ENCODE results near the gene GATAD1.
"Not testable (repeated sequence)": the region's sequence is repeated elsewhere in the genome, so short reads cannot be mapped to it uniquely, and the experiment has no call there.

The GATAD1 gene, protein sequence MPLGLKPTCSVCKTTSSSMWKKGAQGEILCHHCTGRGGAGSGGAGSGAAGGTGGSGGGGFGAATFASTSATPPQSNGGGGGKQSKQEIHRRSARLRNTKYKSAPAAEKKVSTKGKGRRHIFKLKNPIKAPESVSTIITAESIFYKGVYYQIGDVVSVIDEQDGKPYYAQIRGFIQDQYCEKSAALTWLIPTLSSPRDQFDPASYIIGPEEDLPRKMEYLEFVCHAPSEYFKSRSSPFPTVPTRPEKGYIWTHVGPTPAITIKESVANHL

DNA sequence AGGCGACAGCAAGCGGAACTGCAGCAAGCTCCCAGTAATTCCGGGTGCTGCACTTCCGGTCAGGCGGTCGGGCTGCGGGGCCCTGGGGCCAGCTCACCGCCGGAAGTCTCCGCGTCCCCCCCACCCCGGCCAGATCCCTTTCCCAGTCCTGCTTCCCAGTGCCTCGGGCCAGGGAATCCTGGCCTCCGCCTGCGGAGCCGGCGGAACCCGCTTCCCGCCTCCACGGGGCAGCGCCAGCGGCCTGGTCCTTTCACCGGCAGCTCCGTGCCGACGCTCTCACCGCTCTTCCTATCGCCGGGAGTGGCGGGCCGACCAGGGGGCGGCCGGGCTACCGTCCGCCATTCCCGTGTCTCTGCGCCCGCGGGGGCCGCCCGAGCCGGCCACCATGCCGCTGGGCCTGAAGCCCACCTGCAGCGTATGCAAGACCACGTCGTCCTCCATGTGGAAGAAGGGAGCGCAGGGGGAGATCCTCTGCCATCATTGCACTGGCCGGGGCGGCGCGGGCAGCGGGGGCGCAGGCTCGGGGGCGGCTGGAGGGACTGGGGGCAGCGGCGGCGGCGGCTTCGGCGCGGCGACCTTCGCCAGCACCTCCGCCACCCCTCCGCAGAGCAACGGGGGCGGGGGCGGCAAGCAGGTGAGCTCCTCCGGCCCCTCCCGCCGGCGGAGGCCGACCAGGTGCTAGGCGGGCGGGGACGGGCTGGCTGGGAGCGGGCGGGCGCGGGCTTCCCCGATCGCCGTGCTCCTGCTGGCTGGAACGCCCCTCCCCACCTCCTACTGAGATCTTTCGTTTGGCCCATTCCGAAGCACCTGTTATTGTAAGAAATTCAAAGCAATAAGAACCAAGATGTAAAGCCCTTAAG lies at the start of gene GATAD1:
GATAD1 (plus strand) TSS at position 138 of the 860 bp plus-strand sequence; CDS start at position 386, 248 bp downstream.
- peak; percentile 68 to 76 for DNase-seq (ENCODE audit: low read depth in 2 of 2)

DNA sequence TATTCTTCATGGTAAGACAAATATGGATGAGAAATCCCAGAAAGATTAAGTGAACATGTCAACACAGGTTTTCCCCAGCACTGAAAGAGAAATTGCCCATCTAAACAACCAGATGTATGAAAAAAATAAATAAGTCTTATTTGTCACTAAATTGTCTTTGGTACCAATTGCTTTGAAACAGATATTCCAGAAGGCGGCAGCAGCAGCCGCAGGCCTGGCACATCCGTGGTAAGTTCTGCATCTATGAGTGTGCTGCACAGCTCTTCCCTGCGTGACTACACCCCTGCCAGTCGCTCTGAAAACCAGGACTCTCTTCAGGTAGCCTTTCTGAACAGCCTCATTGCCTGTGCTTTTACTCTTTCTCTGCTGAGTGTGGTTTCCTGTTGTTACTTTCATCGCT lies 49.7 kb upstream of the GATAD1 start:
- no peak for DNase-seq (ENCODE audit: low read depth in 2 of 2)

DNA sequence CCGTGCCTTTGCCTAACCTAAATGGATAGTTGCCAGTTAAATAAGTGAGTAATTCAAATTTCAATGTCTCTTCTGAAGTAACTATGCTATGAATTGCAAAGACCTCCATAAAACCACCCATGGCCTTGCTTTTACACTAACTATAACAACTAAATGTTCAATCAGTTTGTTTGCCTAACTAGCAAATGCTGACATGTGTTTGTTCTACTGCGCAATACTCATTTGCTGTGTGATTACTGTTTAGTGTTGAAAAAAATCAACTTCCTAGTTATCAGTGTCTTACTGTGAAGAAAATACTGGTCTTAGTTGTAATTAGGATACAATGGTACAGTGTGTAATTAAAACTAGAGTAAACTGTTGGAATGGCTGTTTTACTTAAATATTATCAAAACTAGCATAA lies 47.3 kb upstream of the GATAD1 start:
- DNase-seq (ENCODE audit: low read depth in 2 of 2) = no peak

DNA sequence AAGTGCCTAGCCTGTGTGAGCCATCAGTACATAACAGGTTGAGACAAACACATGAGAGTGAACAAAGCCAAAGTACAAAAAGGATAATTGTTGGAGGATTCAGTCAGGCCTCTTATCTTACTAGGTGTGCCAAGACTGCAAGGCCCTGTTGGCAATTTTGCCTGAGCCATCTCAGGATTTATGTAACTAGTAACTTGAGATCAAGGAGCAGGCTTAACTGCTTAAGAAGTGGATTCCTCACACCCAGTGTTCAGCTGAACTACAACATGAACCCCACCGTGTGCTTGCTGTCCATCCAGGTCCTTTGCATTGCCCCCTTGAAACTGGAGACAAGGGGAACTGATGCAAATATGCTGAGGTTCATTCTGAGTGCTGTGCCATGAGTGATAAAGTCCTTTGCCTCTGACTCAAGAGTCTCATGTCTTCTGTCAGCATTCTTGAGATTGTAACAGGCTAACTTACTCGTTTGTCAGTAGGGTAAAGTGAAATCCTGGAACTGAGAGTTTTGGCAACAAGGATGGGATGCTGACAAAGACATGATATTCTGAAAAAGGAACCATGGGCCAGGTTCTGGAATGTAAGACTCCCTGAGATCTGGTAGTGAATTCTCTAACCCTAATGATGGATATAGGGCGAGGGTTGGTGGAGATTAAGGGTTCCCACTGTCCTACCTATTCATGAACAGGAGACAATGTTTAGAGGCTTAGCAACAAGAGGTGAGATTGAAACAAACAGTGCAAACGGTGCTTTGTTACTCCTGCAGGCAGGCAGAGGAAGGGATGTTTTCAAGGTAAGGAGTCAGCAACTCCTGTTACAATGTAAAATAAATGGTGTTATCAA lies 44.1 kb upstream of the GATAD1 start:
- DNase-seq (ENCODE audit: low read depth in 2 of 2) = no peak

DNA sequence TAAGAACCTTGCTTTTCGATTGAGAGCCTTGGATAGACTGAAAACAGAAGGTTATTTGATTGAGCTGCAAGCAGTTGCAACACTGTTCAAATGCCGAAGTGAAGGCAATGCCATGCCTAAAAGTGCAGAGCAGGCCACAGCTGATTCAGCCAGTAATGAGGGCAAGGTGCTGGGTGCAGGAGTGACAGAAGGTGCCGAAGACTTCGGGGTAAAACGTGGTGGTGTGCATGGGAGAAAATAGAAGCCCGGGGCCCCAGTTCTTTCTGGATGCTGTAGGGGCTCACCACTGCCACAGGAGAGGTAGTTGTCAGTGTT lies 43.6 kb upstream of the GATAD1 start:
- DNase-seq (ENCODE audit: low read depth in 2 of 2) = no peak

DNA sequence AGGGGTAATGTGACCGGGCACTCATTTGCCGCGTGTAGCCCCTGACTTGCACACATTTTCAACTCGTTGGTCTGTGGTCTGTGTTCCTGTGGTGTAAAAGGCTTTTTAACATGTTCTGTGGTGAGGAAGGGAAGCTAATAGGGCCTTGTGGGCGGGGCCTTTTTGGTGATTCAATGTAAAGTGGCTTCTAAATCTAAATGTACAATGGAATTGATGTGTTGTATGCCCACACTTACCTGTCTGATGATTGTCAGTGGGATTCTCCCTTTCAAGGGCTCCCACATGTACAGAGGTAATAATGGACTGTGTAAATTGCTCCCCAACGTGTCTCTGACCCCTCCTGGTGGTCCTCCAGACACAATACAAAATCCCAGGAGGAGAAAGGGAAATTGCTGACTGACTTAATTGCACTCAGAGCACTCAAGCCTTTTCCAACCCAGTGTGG lies 43.1 kb upstream of the GATAD1 start:
- peak; percentile 32 to 37 for DNase-seq (ENCODE audit: low read depth in 2 of 2)

DNA sequence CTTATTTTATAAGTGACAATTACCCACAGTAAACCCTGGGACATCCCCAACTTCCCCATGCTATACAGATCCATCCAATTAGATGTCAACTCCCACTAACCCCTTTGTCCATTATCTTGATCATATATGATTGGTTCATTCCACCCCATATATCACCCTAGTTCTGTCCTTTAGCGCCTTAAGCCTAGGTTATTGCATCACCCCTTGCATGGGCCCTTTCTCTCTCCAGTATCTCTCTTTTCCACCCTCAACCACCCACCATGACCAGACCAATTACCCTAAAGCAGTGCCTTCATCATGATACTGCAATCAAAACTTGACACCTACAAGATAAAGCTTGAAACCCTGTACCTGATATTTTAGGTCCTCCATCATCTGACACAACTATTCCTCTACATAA lies 37.9 kb upstream of the GATAD1 start:
- DNase-seq (ENCODE audit: low read depth in 2 of 2) = no peak

DNA sequence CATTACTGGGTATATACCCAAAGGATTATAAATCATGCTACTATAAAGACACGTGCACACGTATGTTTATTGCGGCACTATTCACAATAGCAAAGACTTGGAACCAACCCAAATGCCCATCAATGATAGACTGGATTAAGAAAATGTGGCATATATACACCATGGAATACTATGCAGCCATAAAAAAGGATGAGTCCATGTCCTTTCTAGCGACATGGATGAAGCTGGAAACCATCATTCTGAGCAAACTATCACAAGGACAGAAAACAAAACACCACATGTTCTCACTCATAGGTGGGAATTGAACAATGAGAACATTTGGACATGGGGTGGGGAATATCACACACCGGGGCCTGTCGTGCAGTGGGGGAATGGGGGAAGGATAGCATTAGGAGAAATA lies 37.1 kb upstream of the GATAD1 start:
- DNase-seq (ENCODE audit: low read depth in 2 of 2) = not testable (repeated sequence)

DNA sequence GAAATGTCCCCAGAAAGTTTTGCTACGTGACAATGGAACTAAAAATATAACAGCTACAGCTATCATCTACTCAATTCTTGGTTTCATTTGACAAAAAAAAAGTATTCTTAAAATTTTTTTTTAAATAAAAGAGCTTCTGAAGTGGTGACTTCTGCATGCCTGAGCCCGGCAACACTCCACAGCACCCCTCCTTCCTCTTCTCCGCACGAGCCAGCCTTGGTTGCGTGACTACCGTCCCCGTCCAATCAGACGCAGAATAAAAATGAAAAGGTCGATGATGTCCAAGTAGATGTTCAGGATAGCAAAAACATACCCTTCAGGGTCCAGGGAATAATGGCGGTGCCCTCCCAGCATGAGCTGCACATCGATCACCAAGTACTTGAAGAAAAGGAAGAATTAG lies 34.5 kb upstream of the GATAD1 start:
- no peak for DNase-seq (ENCODE audit: low read depth in 2 of 2)

DNA sequence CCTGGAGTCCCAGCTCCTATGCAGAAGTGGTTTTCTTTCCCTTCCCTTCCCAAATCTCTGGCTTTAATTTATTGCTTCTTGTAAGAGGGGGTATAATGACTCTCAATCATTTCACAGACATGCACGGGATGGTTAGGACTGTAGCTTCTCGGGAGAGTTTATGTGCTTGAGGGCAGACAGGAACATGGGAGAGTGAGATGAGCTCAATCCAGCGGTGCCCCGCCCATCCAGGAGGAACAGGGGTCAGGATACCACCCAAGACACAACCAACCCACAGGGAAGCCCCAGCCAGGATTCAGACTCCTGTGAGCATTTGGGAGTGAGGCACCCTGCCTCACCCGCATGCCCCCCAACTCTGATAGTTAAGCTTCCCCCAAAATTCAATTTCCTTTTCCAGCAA lies 33.7 kb upstream of the GATAD1 start:
- no peak for DNase-seq (ENCODE audit: low read depth in 2 of 2)

DNA sequence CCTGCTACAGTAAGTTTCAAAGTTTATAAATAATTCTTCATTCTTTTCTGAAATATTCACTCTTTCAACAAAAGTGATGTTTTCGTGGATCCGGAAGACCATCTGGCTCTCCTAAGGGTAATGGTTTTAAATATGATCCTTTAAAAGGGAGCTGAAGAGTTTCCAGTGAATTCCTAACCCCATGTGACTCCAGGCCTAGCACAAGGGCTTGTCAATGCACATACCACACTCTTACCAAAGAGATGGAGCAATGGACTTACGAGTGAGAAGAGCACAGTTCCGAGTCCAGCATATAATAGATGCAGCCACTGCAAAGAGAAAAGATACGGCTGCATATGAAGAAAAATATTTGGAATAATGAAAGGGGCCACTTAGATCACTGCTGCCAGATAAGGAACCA lies 32.1 kb upstream of the GATAD1 start:
- no peak for DNase-seq (ENCODE audit: low read depth in 2 of 2)

DNA sequence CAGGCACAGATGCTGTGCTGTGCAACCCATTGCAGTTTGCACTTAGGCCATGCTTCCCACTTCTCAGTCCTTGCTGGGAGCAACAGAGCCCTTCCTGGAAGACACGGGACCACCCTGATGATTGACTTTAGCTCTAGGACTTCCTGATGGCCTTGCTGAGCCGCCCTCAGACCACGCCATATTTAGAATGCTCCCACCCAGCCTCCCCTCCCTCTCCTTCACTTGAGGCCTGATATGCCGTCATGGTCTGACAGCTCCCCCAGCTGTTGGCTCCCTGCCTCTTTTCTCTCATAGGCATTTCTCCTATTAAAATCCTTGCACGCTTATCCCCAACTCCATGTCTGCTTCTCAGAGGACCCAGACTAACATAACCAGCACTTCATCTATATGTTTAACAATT lies 29.4 kb upstream of the GATAD1 start:
- no peak for DNase-seq (ENCODE audit: low read depth in 2 of 2)

DNA sequence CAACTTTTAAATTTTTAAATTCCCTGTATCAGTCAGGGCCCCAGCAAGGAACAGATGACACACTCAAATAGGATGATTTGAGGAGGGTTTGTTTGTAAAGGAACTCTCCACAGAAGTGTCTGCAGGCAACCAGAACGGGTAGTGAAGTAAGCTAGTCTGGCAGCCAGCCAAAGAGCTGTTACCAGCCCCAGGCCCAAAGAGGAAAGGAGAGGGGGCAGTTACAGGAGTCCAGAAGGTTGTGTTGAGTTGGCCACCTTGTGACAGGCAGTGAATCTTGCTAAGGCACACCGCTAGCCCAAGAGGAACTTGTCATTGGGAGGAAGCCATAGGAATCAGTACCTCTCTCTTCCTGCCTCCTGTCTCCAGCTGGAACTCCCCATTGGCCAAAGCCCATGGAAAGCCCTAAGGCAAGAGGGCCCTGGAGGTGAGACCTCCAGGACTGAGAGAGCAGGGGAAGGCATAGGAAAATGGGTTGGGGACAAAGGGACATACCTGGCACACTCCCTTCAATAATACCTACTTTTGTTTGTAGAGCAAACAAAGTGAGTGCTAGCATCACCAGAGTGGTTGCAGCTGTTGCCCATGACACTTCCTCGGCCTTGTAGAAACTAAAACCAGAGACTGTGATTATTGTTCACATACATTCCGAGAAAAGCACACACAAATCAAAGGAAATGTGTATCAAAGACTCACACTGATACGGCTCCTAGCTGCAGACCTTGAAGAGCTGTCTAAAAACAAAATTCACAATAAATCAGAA lies 25.4 kb upstream of the GATAD1 start:
- DNase-seq (ENCODE audit: low read depth in 2 of 2) = no peak

DNA sequence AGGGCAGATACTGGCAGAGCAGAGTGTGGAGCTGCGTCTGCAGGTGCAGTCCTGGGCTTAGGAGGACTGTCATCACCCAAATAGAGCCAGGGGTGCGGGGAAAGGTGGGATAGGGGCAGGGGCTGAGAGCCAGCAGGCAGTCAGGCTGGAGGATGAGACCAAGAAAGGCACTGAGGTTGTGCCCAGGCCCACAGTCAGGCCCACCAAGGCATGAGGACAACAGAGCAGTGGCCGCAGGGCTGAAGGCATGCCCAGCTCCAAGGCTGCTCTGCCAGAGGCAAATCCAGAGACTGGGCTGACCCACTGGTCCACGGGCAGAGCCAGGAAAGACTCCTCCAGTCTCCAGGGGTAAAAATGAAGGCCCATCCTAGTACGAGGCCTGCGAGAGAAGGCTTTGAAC lies 24.4 kb upstream of the GATAD1 start:
- DNase-seq (ENCODE audit: low read depth in 2 of 2) = no peak

DNA sequence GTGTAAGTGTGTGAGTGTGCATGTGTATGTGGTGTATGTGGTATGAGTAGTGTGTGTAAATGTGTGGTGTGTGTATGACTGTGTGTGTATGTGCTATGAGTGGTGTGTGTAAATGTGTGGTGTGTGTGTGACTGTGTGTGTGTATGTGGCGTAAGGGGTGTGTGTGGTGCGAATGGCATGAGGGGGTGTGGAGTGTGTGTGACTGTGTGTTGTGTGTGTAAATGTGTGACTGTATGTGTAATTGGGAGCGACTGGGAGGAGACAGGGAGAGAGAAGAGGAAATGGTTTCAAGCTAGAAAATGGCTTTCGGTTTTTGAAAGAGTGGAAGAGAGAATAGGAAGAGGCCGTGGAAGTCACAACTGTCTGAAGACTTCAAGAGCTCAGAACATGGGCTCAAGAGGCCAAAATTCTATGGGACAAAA lies 23.6 kb upstream of the GATAD1 start:
- DNase-seq (ENCODE audit: low read depth in 2 of 2) = no peak

DNA sequence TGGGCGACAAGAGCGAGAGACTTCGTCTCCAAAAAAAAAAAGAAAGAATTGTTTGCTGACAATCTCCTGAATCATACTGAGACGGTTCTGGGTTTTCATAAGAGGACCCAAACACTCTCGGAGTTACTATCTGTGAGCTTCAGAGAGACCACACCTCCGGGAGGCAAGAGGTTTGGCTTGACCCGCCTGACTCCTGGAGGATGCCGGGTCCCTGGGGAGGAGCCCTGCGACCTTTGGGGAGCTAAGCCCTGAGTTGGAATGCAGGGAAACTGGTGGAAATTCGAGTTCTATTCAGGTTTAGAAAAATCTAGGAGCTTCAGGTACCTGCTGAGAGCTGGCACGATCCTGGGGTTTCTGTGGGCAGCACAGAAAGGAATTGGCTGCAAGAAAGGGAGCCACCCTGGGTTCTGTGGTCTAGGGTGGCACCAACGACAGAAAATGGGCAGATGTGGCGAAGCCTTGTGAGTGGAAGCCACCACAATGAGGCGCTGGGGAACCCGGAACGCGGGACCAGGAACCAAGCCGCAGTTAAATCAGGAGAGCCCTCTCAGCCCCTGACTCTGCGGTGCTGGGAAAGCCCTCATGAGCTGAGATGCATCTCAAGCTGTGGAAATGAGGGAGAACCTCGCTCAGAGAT lies 21.9 kb upstream of the GATAD1 start:
- no peak for DNase-seq (ENCODE audit: low read depth in 2 of 2)

DNA sequence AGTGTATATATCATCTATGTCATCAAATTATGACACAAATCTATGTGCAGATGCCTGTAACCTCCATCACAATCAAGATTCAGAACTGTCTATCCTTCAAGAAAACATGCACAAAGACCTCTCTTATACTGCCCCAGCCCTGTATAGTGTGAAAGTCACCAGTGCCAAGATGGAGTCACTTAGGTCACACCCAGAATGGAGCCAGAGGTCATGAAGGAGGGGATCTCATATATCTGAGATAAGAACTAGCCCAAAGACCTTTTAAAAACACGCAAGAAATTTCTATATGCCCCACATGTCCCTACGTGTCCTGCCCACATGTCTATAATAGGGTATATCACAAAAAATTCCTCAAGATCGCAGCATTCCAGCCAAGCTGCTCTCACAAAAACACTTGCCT lies 20.1 kb upstream of the GATAD1 start:
- DNase-seq (ENCODE audit: low read depth in 2 of 2) = no peak

DNA sequence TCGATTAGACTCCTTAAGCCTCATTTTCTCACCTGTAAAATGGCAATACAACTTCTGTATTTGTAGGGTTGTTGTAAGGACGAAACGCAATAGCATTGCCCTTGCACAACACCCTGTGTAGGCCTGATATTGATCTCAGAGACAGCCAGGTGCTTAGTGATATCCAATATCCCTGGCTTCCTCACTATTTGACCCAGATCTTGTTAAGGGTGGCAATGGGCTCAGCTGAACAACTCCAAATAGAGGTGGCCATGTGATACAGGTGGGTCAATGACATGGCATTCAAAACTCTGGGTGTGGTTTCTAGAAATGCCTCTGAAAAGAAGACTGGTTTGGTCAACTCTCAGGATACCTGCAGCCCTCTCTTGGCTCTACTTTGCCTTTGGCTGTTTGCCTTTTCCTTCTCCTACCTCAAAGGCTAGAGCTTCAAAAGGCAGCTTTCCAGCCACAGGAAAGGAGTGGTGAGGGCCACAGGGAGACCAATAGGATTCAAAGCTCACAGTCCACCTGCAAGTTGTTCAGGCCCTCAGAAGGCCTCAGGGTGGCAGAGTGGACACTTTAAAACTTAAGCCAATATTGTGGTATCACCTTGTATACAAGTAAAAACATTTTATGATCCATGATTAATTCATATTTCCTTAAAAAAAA lies 14.9 kb upstream of the GATAD1 start:
- DNase-seq (ENCODE audit: low read depth in 2 of 2) = no peak

DNA sequence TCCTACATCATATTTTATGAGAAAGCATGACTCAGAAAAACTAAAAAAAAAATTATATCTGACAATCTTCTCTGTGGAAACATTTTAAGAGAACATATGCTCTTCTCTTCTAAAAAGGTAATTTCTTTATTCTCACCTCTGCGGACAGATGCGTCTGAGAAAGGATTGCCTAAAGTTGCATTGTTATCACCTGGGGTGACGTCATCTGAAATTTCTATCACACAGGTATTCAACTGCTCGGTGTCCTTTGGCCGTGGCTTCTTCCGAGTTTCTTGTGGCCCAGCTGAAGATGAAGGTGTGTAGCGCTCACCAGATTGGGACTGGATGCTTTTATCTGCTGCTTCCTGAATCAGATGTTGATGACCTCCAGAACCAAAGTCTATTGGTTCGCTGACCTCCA lies 14.3 kb upstream of the GATAD1 start:
- DNase-seq (ENCODE audit: low read depth in 2 of 2) = no peak

DNA sequence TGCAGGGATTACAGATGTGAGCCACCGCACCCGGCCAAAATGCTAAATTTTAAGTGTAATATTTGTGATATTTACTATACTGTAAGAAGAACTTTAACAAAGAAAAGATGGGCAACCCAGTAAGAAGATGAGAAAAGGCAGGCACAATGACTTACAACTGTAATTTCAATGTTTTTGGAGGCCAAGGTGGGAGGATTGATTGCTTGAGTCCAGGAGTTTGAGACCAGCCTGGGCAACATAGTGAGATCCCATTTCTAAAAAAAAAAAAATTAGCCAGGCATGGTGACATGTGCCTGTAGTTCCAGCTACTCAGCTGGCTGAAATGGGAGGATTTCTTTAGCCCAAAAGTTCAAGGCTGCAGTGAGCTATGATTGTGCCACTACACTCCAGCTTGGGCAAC lies 11.7 kb upstream of the GATAD1 start:
- no peak for DNase-seq (ENCODE audit: low read depth in 2 of 2)
